Keratinocyte (primary cell): ENCODE measurements around the gene CTSA. TPM values are rescaled to one million over a fixed set of nuclear protein-coding genes. Genes with fewer than 3 reads are reported as not detected.

Experiments used
- DNase-seq: peaks from one replicate; pipeline ENCODE4 v3.0.0-alpha.2; 2011; ENCODE audit warnings: low read depth, missing footprints, low spot score
- FAIRE-seq: peaks from 2 replicates; lab custom pipeline; 2011; peaks lifted over from hg19 to GRCh38; lab: Jason Lieb, UNC
- H2AFZ ChIP-seq: 2 replicates; pipeline ENCODE4 v1.6.0; 2012; ENCODE audit warnings: low read length, control low read depth, inconsistent platforms; ENCODE audit not compliant: control insufficient read depth
- H3K27ac ChIP-seq: 2 replicates; pipeline ENCODE4 v1.5.1; 2011; ENCODE audit warnings: low read length; ENCODE audit not compliant: control insufficient read depth, insufficient read depth
- H3K27me3 ChIP-seq: 3 replicates; pipeline ENCODE4 v1.6.0; 2011; ENCODE audit warnings: low read length; ENCODE audit not compliant: control insufficient read depth, insufficient read depth; ENCODE audit errors: extremely low read depth
- H3K36me3 ChIP-seq, 2 experiments: 2 replicates in 1 of 2; 3 replicates in 1 of 2; pipeline ENCODE4 v1.5.1; 2011; ENCODE audit warnings: low read length in 2 of 2, mild to moderate bottlenecking in 1 of 2; ENCODE audit not compliant: control insufficient read depth in 2 of 2, insufficient read depth in 2 of 2; ENCODE audit errors: extremely low read depth in 1 of 2
- H3K4me1 ChIP-seq: 3 replicates; pipeline ENCODE4 v1.5.1; 2011; ENCODE audit warnings: low read length; ENCODE audit not compliant: control insufficient read depth, insufficient read depth; ENCODE audit errors: extremely low read depth
- H3K4me2 ChIP-seq: 3 replicates; pipeline ENCODE4 v1.6.0; 2011; ENCODE audit warnings: low read depth, low read length; ENCODE audit not compliant: control insufficient read depth, insufficient read depth; ENCODE audit errors: extremely low read depth
- H3K4me3 ChIP-seq, 3 experiments: fragments of 200-600 bp in 1 of 3; sonication (generic) in 1 of 3; 2 replicates in 2 of 3; 3 replicates in 1 of 3; pipeline ENCODE4 v1.5.1; 2011 to 2016; ENCODE audit warnings: low read length in 3 of 3, mild to moderate bottlenecking in 3 of 3, control low read depth in 2 of 3, inconsistent platforms in 1 of 3, low read depth in 1 of 3, mixed read lengths in 1 of 3, mixed run types in 1 of 3, moderate library complexity in 1 of 3; ENCODE audit not compliant: control insufficient read depth in 2 of 3, insufficient read depth in 2 of 3; ENCODE audit errors: extremely low read depth in 1 of 3
- H3K79me2 ChIP-seq: 2 replicates; pipeline ENCODE4 v1.6.0; 2012; ENCODE audit warnings: low read length; ENCODE audit not compliant: control insufficient read depth, insufficient read depth
- H3K9ac ChIP-seq: 3 replicates; pipeline ENCODE4 v1.6.0; 2011; ENCODE audit warnings: low read length; ENCODE audit not compliant: control insufficient read depth, insufficient read depth; ENCODE audit errors: extremely low read depth
- H3K9me1 ChIP-seq: 3 replicates; pipeline ENCODE4 v1.6.0; 2011; ENCODE audit warnings: low read length; ENCODE audit not compliant: control insufficient read depth, insufficient read depth; ENCODE audit errors: extremely low read depth
- H3K9me3 ChIP-seq: 2 replicates; pipeline ENCODE4 v1.5.1; 2012; ENCODE audit warnings: low read depth, low read length; ENCODE audit not compliant: control insufficient read depth
- H4K20me1 ChIP-seq: 3 replicates; pipeline ENCODE4 v1.6.0; 2011; ENCODE audit warnings: low read length; ENCODE audit not compliant: control insufficient read depth, insufficient read depth; ENCODE audit errors: extremely low read depth
- EZH2 ChIP-seq: IDR thresholded peaks from one replicate; pipeline ENCODE4 v1.6.1; 2012; ENCODE audit warnings: inconsistent platforms, mild to moderate bottlenecking, low read length, moderate library complexity
- dilution Hi-C: fragments of 300-500 bp; cut with MboI; formaldehyde crosslinking; loops from one replicate; pipeline ENCODE4 v1.7.0; 2020; ENCODE audit warnings: low sequenced_read_pairs; ENCODE audit not compliant: extremely low pct_ligation_motif_present
- polyA plus RNA-seq, 5 experiments: library from polyadenylated mRNA; depleted of rRNA in 3 of 5; stranded (reverse) in 3 of 5; stranded (forward) in 1 of 5; unstranded in 1 of 5; fragments of >200 nt; gene quantifications; 1 replicate in 1 of 5; 2 replicates in 3 of 5; 3 replicates in 1 of 5; pipeline versions ENCODE4 v1.2.1 to v1.2.3, GENCODE V29; 2011 to 2012; ENCODE audit warnings: missing spikeins in 2 of 5, low read depth in 1 of 5, low replicate concordance in 1 of 5
- TF ChIP-seq, protein P1 (sequence below), 3 experiments: IDR thresholded peaks in 1 of 3; conservative IDR thresholded peaks in 1 of 3; optimal IDR thresholded peaks in 1 of 3; 2 replicates in 2 of 3; 3 replicates in 1 of 3; pipeline versions ENCODE3 to v1.5.1; 2011; ENCODE audit warnings: low read length in 3 of 3, mild to moderate bottlenecking in 3 of 3, moderate library complexity in 2 of 3, control low read depth in 1 of 3, inconsistent platforms in 1 of 3; ENCODE audit not compliant: insufficient read depth in 2 of 3; ENCODE audit errors: extremely low read depth in 1 of 3

The CTSA gene
- polyA plus RNA-seq, 1 donor (not counting 4 experiments of a cell fraction or from before 2014, with no cell fraction given) = 38.6 TPM

DNA sequence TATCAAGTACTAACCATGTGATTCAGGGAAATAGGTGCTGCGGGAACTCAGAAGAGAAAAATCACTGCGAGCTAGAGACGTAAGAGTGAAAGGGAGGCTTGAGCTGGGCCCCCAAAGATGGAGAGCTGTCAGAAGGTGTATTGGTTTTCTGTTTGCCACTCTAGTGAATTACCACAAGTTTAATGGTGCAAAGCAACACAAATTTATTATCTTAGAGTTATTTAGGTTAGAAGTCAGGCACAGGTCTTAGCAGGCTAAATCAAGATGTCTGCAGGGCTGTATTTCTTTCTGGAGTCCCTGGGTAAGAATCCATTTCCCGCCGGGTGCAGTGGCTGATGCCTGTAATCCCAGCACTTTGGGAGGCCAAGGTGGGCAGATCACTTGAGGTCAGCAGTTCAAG, 31.2 kb upstream of the CTSA start:
- Histone ChIP-seq H3K4me3 (no peak overlapping the region), H2AFZ (no peak overlapping the region), H3K9me3 (no peaks in the 10 kb centered on the region), H3K36me3 (no peaks in the 10 kb centered on the region), H3K9me1 (peaks cover 2% of the 10 kb centered on the region), H4K20me1 (no peaks in the 10 kb centered on the region), H3K79me2 (peaks cover 17% of the 10 kb centered on the region), H3K27ac (no peak overlapping the region), H3K4me1 (peaks cover 14% of the 10 kb centered on the region), H3K9ac (no peak overlapping the region), H3K27me3 (no peaks in the 10 kb centered on the region), H3K4me2 (no peak overlapping the region)
- DNase-seq = no peak
- TF ChIP-seq, protein P1, sequence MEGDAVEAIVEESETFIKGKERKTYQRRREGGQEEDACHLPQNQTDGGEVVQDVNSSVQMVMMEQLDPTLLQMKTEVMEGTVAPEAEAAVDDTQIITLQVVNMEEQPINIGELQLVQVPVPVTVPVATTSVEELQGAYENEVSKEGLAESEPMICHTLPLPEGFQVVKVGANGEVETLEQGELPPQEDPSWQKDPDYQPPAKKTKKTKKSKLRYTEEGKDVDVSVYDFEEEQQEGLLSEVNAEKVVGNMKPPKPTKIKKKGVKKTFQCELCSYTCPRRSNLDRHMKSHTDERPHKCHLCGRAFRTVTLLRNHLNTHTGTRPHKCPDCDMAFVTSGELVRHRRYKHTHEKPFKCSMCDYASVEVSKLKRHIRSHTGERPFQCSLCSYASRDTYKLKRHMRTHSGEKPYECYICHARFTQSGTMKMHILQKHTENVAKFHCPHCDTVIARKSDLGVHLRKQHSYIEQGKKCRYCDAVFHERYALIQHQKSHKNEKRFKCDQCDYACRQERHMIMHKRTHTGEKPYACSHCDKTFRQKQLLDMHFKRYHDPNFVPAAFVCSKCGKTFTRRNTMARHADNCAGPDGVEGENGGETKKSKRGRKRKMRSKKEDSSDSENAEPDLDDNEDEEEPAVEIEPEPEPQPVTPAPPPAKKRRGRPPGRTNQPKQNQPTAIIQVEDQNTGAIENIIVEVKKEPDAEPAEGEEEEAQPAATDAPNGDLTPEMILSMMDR (optimal IDR thresholded peaks at IDR 0.05 in 1 of 3, IDR thresholded peaks at IDR 0.05 in 1 of 3, conservative IDR thresholded peaks at IDR 0.05 in 1 of 3; ENCODE audit: extremely low read depth in 1 of 3, insufficient read depth in 2 of 3, low read length in 3 of 3) = no peak
- no peak for TF ChIP-seq EZH2
- no peak for FAIRE-seq
- dilution Hi-C loops = no loop called here

DNA sequence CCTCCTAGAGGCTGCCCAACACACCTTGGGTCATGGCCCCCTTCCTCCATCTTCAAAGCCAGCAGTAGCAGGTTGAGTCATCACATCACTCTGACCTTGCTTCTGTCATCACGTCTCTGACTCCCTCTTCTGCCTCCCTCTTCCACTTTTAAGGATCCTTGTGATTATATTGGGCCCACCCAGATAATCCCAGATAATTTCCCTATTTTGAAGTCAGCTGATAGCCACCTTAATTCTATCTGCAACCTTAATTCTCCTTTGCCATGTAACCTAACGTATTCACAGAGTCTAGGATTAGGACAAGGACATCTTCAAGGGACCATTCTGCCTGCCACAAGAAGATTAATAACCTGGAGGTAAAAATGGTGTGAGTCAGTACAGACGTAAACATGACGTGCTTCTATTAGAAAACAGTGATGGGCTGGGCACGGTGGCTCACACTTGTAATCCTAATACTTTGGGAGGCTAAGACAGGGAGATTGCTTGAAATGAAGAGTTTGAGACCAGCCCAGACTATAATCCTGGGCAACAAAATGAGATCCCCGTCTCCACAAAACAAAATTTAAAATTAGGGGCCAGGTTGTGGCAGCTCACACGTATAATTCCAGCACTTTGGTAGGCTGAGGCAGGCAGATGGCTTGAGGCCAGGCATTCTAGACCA, 30.4 kb upstream of the CTSA start:
- no peaks in the 10 kb centered on the region for H4K20me1 ChIP-seq
- no peak overlapping the region for H3K4me3 ChIP-seq
- no peaks in the 10 kb centered on the region for H3K27me3 ChIP-seq
- no peak for DNase-seq
- H3K36me3 ChIP-seq = no peaks in the 10 kb centered on the region
- TF ChIP-seq, protein P1 (optimal IDR thresholded peaks at IDR 0.05 in 1 of 3, IDR thresholded peaks at IDR 0.05 in 1 of 3, conservative IDR thresholded peaks at IDR 0.05 in 1 of 3; ENCODE audit: extremely low read depth in 1 of 3, insufficient read depth in 2 of 3, low read length in 3 of 3) = no peak
- no peak for TF ChIP-seq EZH2
- peaks cover 17% of the 10 kb centered on the region for H3K4me1 ChIP-seq
- peaks cover 2% of the 10 kb centered on the region for H3K9me1 ChIP-seq
- no peak overlapping the region for H3K4me2 ChIP-seq
- no peak overlapping the region for H2AFZ ChIP-seq
- no peak for FAIRE-seq
- H3K9ac ChIP-seq = no peak overlapping the region
- peaks cover 14% of the 10 kb centered on the region for H3K79me2 ChIP-seq
- H3K27ac ChIP-seq = no peak overlapping the region
- H3K9me3 ChIP-seq = no peaks in the 10 kb centered on the region
- dilution Hi-C loops = no loop called here
